Astrocyte (in vitro differentiated cells and primary cell): ENCODE results near the gene IGHMBP2.

Experiments used
- CTCF ChIP-seq: IDR thresholded peaks from 2 replicates; pipeline ENCODE4 v1.5.1; 2011; ENCODE audit warnings: low read depth, mild to moderate bottlenecking, inconsistent platforms, low read length, moderate library complexity; ENCODE audit not compliant: insufficient read depth
- EZH2 ChIP-seq: IDR thresholded peaks from 2 replicates; pipeline ENCODE4 v1.6.1; 2012; ENCODE audit warnings: mild to moderate bottlenecking, low read length, inconsistent platforms; ENCODE audit not compliant: insufficient read depth

- no peak for TF ChIP-seq CTCF
- TF ChIP-seq EZH2, result no peak
Measured at GRCh38 chr11:68942095-68942620, 38.5 kb downstream of the IGHMBP2 start.
